Prostate gland (tissue), 2 donors: Measurements from ENCODE around the gene CST2.

ENCODE experiments used
- POLR2A ChIP-seq: fragments of 450-650 bp; IDR thresholded peaks from one replicate; pipeline ENCODE4 v1.6.1; 2016; ENCODE audit warnings: antibody characterized with exemption, mild to moderate bottlenecking
- POLR2AphosphoS5 ChIP-seq: sonication (generic); formaldehyde crosslinking; IDR thresholded peaks from one replicate; pipeline ENCODE4 v1.6.1; 2017; ENCODE audit warnings: antibody characterized with exemption
- TF ChIP-seq, protein P1 (sequence below), 4 experiments: fragments of 200-600 bp in 2 of 4; fragments of 450-650 bp in 2 of 4; sonication (generic) in 2 of 4; IDR thresholded peaks; 1 replicate in 3 of 4; 2 replicates in 1 of 4; pipeline ENCODE4 v1.5.1; 2016 to 2019; ENCODE audit warnings: antibody characterized with exemption in 4 of 4, mild to moderate bottlenecking in 2 of 4, moderate library complexity in 2 of 4

DNA sequence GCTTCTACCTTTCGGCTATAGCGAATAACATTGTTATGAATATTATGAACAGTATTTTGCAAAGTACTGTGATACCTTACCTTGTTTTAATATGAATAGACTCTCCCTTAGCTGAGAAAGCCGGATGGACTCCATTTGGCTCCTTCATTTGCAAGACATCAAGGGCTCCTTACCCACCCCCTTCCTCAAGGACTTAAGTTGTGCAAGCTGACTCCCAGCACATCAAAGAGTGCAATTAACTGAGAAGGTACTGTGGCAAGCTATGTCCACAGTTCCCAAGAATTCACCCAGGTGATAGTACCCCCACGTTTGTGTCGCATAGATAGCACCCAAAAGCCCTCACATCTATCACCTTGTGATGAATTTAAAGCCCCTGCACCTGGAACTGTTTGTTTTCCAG is 41.8 kb upstream of the CST2 start:
- TF ChIP-seq, protein P1, sequence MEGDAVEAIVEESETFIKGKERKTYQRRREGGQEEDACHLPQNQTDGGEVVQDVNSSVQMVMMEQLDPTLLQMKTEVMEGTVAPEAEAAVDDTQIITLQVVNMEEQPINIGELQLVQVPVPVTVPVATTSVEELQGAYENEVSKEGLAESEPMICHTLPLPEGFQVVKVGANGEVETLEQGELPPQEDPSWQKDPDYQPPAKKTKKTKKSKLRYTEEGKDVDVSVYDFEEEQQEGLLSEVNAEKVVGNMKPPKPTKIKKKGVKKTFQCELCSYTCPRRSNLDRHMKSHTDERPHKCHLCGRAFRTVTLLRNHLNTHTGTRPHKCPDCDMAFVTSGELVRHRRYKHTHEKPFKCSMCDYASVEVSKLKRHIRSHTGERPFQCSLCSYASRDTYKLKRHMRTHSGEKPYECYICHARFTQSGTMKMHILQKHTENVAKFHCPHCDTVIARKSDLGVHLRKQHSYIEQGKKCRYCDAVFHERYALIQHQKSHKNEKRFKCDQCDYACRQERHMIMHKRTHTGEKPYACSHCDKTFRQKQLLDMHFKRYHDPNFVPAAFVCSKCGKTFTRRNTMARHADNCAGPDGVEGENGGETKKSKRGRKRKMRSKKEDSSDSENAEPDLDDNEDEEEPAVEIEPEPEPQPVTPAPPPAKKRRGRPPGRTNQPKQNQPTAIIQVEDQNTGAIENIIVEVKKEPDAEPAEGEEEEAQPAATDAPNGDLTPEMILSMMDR (IDR thresholded peaks at IDR 0.05): no peak
- TF ChIP-seq POLR2AphosphoS5 (no peak), POLR2A (no peak)
